Stimulated activated memory B cell treated with anti-CD40 and anti-IgM and Interleukin-4, amounts not matched to agents 10 μg/mL and 1 μg/mL and 100 μg/mL, for 72 hours (primary cell): ENCODE results near the gene AGMO.
"Not testable (repeated sequence)": the region's sequence is repeated elsewhere in the genome, so short reads cannot be mapped to it uniquely, and the experiment has no call there.

Source experiments
- ATAC-seq: fragments of 150-1000 bp; cut with Tn5 transposase; 2 replicates; pipeline ENCODE4 v1.10.0; 2021
- H3K27ac Mint-ChIP-seq: one replicate; pipeline ENCODE4 v1.8.0; 2022; ENCODE audit warnings: mild to moderate bottlenecking, mixed read lengths
- H3K27me3 Mint-ChIP-seq: one replicate; pipeline ENCODE4 v1.8.0; 2022; ENCODE audit warnings: mixed read lengths
- H3K36me3 Mint-ChIP-seq: one replicate; pipeline ENCODE4 v1.8.0; 2022; ENCODE audit warnings: mixed read lengths
- H3K4me1 Mint-ChIP-seq: one replicate; pipeline ENCODE4 v1.8.0; 2022; ENCODE audit warnings: mixed read lengths
- H3K4me3 Mint-ChIP-seq: one replicate; pipeline ENCODE4 v1.8.0; 2022; ENCODE audit warnings: mild to moderate bottlenecking, moderate library complexity, mixed read lengths
- H3K9me3 Mint-ChIP-seq: one replicate; pipeline ENCODE4 v1.8.0; 2022; ENCODE audit warnings: mixed read lengths

The AGMO gene

GRCh38 chr7:15326044-15326644 lies 235.7 kb downstream of the AGMO start:
- no peak for ATAC-seq
- H3K9me3 Mint-ChIP-seq, result no peaks in the 10 kb centered on the region
- no peaks in the 10 kb centered on the region for H3K4me1 Mint-ChIP-seq
- no peak overlapping the region for H3K4me3 Mint-ChIP-seq
- H3K27me3 Mint-ChIP-seq, result no peaks in the 10 kb centered on the region
- H3K27ac Mint-ChIP-seq, result no peak overlapping the region
- no peaks in the 10 kb centered on the region for H3K36me3 Mint-ChIP-seq

GRCh38 chr7:15323550-15323949 lies 238.3 kb downstream of the AGMO start:
- Mint-ChIP-seq H3K27ac (no peak overlapping the region), H3K27me3 (no peaks in the 10 kb centered on the region), H3K4me3 (no peak overlapping the region), H3K36me3 (no peaks in the 10 kb centered on the region), H3K4me1 (no peaks in the 10 kb centered on the region), H3K9me3 (no peaks in the 10 kb centered on the region)
- ATAC-seq, result no peak

- ATAC-seq, result no peak
- Mint-ChIP-seq H3K4me1 (no peaks in the 10 kb centered on the region), H3K36me3 (no peaks in the 10 kb centered on the region), H3K4me3 (no peak overlapping the region), H3K27me3 (no peaks in the 10 kb centered on the region), H3K27ac (no peak overlapping the region), H3K9me3 (peaks cover 3% of the 10 kb centered on the region)
These were observed 244.6 kb downstream of the AGMO start for GRCh38 chr7:15317215-15317614.

DNA sequence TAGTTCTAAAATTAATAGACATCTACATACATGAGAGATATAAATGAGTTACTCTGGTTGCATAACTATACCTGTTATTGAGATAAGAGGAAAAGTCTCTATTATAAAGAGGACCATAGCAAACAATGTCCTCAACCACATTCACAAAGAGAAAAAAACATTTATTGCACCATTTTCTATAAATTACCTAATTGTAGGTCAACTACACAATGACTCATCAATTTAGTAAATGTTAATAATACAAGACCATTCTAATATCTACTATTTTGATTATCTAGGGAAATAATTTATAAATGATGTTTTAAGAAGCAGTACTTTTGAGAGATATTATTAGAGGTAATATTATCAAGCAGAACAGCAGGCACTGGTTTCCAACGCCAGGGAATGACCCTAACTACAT lies 246.1 kb downstream of the AGMO start:
- peaks cover 3% of the 10 kb centered on the region for H3K9me3 Mint-ChIP-seq
- ATAC-seq, result no peak
- no peak overlapping the region for H3K4me3 Mint-ChIP-seq
- no peaks in the 10 kb centered on the region for H3K27me3 Mint-ChIP-seq
- no peak overlapping the region for H3K27ac Mint-ChIP-seq
- no peaks in the 10 kb centered on the region for H3K36me3 Mint-ChIP-seq
- no peaks in the 10 kb centered on the region for H3K4me1 Mint-ChIP-seq

DNA sequence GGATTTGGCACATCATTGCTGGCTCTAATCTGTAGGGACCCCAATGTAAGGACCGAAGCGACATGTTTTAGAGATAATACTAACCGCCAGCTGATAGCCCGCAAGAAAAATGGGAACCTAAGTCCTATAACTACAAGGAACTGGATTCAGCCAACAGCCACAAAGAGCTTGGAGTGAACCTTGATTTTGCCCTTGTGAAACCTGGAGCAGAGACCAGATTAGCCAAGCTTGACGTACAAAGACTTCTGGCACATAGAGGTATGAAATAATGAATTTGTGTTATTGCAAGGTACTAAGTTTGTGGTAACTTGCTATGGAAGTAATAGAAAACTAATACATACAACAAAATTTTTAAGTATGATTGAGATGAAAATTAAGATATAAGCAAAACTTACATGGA lies 246.9 kb downstream of the AGMO start:
- no peak for ATAC-seq
- no peaks in the 10 kb centered on the region for H3K27me3 Mint-ChIP-seq
- no peak overlapping the region for H3K4me3 Mint-ChIP-seq
- no peak overlapping the region for H3K27ac Mint-ChIP-seq
- H3K4me1 Mint-ChIP-seq, result no peaks in the 10 kb centered on the region
- no peaks in the 10 kb centered on the region for H3K36me3 Mint-ChIP-seq
- H3K9me3 Mint-ChIP-seq, result peaks cover 3% of the 10 kb centered on the region

DNA sequence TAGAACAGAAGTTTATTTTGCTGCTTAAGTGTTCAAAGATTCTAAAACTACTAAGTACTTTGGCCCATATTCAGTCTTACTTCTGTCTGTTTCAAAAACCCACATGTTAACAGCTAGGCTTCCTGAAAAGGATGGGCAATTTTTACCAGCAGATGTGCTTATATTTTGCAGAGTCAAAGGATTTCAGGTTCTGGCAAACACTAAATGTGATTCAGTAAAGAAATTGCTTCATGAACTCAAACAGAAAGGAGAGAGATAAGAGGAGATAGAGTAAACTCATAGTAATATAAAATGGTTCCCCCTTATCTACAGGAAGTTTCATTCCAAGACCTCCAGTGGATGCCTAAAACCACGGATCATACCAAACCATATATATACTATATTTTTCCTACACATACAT lies 248.5 kb downstream of the AGMO start:
- no peak for ATAC-seq
- no peak overlapping the region for H3K4me3 Mint-ChIP-seq

GRCh38 chr7:15309872-15310271 lies 251.9 kb downstream of the AGMO start:
- Mint-ChIP-seq H3K4me1 (no peaks in the 10 kb centered on the region), H3K27ac (no peak overlapping the region), H3K4me3 (no peak overlapping the region), H3K9me3 (peaks cover 3% of the 10 kb centered on the region), H3K27me3 (no peaks in the 10 kb centered on the region), H3K36me3 (no peaks in the 10 kb centered on the region)
- no peak for ATAC-seq

More for the DNA sequence above, 248.5 kb downstream of the AGMO start:
- Mint-ChIP-seq H3K9me3 (peaks cover 3% of the 10 kb centered on the region), H3K4me1 (no peaks in the 10 kb centered on the region), H3K27me3 (no peaks in the 10 kb centered on the region), H3K36me3 (no peaks in the 10 kb centered on the region), H3K27ac (no peak overlapping the region)

- no peaks in the 10 kb centered on the region for H3K27me3 Mint-ChIP-seq
- H3K4me3 Mint-ChIP-seq, result no peak overlapping the region
- no peak overlapping the region for H3K27ac Mint-ChIP-seq
- H3K36me3 Mint-ChIP-seq, result no peaks in the 10 kb centered on the region
- no peak for ATAC-seq
- H3K4me1 Mint-ChIP-seq, result no peaks in the 10 kb centered on the region
- peaks cover 1% of the 10 kb centered on the region for H3K9me3 Mint-ChIP-seq
These were observed 253.0 kb downstream of the AGMO start for GRCh38 chr7:15308821-15309220.

GRCh38 chr7:15306296-15306695 lies 255.5 kb downstream of the AGMO start:
- Mint-ChIP-seq H3K27me3 (no peaks in the 10 kb centered on the region), H3K4me3 (no peak overlapping the region), H3K4me1 (no peaks in the 10 kb centered on the region), H3K36me3 (no peaks in the 10 kb centered on the region), H3K27ac (no peak overlapping the region), H3K9me3 (no peaks in the 10 kb centered on the region)
- no peak for ATAC-seq

GRCh38 chr7:15305002-15305600 lies 256.7 kb downstream of the AGMO start:
- no peaks in the 10 kb centered on the region for H3K4me1 Mint-ChIP-seq
- ATAC-seq, result no peak

GRCh38 chr7:15303357-15303756 lies 258.5 kb downstream of the AGMO start:
- Mint-ChIP-seq H3K27me3 (no peaks in the 10 kb centered on the region), H3K9me3 (no peaks in the 10 kb centered on the region), H3K4me3 (no peak overlapping the region), H3K27ac (no peak overlapping the region), H3K36me3 (no peaks in the 10 kb centered on the region), H3K4me1 (no peaks in the 10 kb centered on the region)
- ATAC-seq, result no peak

More at GRCh38 chr7:15305002-15305600, 256.7 kb downstream of the AGMO start:
- no peak overlapping the region for H3K4me3 Mint-ChIP-seq
- H3K9me3 Mint-ChIP-seq, result no peaks in the 10 kb centered on the region
- no peaks in the 10 kb centered on the region for H3K27me3 Mint-ChIP-seq
- H3K27ac Mint-ChIP-seq, result no peak overlapping the region
- no peaks in the 10 kb centered on the region for H3K36me3 Mint-ChIP-seq

- not testable (repeated sequence) for H3K27ac Mint-ChIP-seq, H3K27me3 Mint-ChIP-seq, H3K9me3 Mint-ChIP-seq, H3K4me3 Mint-ChIP-seq, H3K36me3 Mint-ChIP-seq, H3K4me1 Mint-ChIP-seq, ATAC-seq
These were observed 260.8 kb downstream of the AGMO start for GRCh38 chr7:15300986-15301385.

- Mint-ChIP-seq H3K4me1 (no peaks in the 10 kb centered on the region), H3K9me3 (no peaks in the 10 kb centered on the region), H3K27ac (no peak overlapping the region), H3K27me3 (no peaks in the 10 kb centered on the region), H3K4me3 (no peak overlapping the region), H3K36me3 (no peaks in the 10 kb centered on the region)
- ATAC-seq, result no peak
These were observed 269.7 kb downstream of the AGMO start for GRCh38 chr7:15292138-15292537.

DNA sequence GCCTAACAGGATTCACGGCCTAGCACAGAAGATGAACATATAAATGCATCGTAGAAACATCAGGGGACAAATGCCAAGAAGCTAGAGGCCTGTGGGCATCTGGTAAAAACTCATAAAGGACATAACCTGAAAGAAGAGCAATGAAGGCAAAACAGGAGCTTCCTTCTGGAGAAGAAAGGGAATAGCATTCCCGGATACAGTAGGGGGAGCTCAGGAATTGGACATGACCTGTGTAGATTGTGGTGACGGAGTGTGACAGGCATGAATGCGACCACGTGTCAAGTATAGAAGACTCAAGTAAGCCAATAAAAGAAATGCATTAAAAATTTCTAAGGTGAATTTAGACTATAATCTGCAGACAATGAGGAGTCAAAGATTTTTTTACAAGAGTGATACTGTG lies 270.1 kb downstream of the AGMO start:
- H3K4me3 Mint-ChIP-seq, result no peak overlapping the region
- H3K27me3 Mint-ChIP-seq, result no peaks in the 10 kb centered on the region
- no peak for ATAC-seq
- peaks cover 2% of the 10 kb centered on the region for H3K9me3 Mint-ChIP-seq
- H3K36me3 Mint-ChIP-seq, result no peaks in the 10 kb centered on the region
- H3K27ac Mint-ChIP-seq, result no peak overlapping the region
- no peaks in the 10 kb centered on the region for H3K4me1 Mint-ChIP-seq

DNA sequence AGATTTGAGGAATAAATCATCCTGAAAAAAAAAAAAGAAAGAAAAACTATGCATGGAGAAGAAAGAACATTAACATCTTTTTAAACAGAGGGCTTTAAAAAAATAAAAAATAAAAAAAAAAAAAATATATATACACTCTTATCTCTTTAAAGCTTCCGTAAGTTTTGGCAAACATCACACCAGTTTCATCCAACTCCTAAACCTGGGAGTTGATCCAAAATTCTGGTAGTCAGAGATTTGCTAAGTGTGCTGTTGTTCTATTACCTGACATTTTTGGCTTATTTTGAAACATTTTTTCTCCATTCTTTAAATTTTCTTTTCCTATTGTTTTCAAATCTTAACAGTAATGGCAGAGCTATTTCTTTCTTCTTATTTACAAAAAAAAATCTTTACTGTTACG lies 273.1 kb downstream of the AGMO start:
- ATAC-seq, result no peak
- Mint-ChIP-seq H3K36me3 (no peaks in the 10 kb centered on the region), H3K27me3 (no peaks in the 10 kb centered on the region), H3K4me3 (no peak overlapping the region), H3K27ac (no peak overlapping the region), H3K4me1 (no peaks in the 10 kb centered on the region), H3K9me3 (peaks cover 7% of the 10 kb centered on the region)

DNA sequence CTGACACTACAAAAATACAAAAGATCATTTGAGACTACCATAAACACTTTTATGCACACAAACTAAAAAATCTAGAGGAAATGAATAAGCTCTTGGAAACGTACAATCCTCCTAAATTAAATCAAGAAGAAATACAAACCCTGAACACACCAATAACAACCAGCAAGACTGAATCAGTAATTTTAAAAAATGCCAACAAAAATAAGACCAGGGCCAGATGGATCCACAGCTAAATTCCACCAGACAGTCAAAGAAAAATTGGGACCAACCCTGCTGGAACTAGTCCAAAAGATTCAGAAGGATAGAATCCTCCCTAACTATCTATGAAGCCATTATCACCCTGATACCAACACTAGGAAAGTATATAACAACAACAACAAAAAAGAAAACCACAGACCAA lies 277.4 kb downstream of the AGMO start:
- Mint-ChIP-seq H3K27me3 (no peaks in the 10 kb centered on the region), H3K27ac (no peak overlapping the region), H3K36me3 (no peaks in the 10 kb centered on the region), H3K4me3 (no peak overlapping the region), H3K9me3 (peaks cover 20% of the 10 kb centered on the region), H3K4me1 (no peaks in the 10 kb centered on the region)
- ATAC-seq, result no peak
